Activated CD4-positive, alpha-beta T cell treated with anti-CD3 and anti-CD28 coated beads for 1 hour (primary cell): ENCODE results near the gene CDK14.

Experiments used
- DNase-seq: peaks from one replicate; pipeline ENCODE4 v3.0.0-alpha.2; 2020

CDK14 gene

DNA sequence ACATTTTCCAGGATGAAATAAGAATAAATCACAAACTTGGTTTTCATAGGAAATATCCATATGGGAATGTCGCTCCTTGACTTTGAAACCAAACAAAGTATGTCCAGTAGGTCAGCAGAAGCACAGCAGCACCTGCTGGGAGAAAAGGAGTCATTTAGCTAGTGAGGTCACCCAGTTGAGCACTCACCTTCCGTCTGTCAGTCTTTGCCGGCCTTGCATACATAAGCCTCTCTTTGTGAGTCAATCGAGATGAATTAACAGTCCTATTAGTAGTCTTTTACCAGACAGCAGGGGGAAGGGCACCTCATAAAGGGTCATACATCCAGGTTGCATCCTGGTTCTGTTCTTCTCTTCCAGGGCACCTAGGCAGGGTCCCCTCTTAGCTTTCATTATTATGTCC, 435.6 kb downstream of the CDK14 start:
- DNase-seq, result no peak

DNA sequence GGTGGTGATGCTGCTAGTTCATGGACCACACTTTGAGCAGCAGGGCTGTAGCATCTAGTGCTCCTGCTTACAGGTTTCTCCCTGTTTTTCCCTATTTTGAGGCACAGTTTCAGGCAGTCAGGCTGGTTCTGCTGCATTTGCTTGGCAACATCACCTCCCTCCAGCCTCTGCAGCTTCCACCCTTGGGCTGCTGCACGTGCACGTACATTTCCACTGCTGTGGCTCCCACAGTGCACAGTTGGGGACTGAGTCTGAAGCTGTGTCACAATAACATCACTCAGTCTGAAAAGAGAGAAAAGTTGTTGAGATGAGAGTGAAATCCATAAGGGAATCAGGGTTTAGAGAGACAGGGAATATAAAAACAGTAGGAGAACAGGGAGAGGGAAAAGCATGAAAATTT, 437.5 kb downstream of the CDK14 start:
- DNase-seq, result no peak

DNA sequence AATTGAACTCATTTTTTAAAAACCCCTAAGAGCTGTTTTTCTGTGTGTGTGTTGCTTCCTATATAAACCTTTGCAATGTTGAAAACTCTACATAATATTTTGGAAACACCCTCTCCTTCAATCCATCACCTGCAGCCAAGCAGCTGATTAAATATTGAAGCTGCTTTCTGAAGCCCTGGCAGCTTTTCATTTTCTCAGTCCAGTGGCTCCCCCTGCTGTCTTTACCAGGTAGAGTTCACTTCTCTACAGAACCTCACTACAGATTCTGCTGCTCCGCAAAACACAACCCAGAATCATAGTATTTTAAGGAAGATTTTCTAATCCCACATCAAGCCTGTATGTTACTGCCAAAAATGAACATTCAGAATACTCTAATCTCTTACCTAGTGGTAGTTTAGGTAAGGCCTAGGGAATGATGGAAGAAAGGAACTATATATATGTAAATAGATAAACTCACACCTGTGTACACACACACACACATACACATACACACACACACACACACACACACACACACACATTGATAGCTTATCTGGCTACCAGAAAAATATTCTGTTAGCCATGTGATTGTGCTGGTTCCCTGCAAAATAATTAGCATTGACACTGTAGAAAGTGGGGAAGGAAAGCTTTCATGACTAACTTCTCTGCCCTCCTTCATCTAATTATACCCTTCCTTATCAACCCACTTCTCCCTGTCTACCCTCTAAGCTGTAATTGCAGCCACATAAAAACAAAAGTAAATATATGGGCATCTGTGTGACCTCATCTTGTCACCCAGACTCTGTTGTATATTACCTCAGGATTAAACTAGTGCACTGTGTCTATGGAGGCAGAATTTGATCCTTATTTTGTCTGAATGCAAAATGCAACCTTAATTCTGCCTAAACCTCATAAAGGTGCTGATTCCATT, 438.6 kb downstream of the CDK14 start:
- no peak for DNase-seq

DNA sequence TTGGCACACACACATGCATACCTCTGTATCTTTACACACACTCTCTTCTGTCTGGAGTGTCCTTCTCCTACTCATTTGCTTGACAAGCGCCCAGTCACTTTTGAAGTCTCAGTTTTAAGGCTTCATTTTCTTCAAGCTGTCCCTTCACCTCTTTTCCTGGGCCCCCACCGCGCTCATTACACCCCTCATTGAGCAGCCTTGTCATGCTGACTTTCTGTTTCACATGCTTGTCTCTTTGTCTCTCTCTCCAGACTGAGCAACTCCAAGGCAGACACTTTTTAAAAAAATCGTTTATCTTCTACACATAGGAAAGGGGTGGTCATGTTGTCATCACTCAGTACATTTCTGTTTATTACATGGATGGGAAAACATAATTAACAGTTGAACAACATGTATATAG, 442.9 kb downstream of the CDK14 start:
- no peak for DNase-seq

DNA sequence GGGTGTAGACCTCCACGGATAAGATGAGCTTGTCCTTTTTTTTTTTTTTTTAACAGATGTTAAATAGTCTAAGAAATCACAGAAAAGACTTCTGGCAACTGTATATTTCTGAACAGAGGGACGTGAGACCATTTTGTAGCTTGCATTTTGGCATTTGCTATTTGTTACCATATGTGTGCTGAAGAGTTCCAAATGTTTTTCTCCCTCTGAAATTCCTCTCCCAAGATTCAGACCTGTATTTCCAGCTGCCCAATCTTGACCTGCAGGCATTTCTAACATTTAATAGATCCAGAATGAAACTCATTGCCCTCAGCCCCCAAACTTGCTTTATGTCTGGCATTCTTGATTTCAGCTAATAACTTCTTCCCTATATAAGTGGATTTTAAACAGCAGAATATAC, 445.0 kb downstream of the CDK14 start:
- no peak for DNase-seq

DNA sequence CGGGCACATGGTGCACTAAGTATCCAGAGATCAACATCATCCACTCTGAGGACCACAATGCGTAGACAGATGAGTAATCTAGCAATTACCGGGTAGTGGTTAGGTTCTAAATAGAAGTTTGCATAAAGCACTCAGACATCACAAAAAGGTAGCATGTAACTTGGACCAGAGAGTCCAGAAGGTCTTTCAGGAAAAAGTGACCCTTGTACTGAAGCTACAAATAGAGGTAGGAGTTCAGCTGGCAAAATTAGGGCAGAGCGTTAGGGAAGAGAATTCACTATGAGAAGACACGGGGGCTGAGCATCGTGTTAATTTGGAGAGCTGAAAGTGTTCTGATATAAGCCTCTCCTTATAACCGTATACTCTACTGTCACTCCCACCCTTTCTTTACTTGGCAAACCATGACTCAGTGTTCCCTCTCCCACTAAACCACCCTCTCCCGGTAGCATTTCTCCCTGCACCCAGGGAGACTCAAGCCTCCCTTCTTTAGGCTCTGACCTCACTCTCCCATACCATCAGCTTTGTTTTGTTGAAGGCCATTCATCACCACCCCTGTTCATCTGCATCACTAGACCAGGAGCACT, 445.9 kb downstream of the CDK14 start:
- no peak for DNase-seq

DNA sequence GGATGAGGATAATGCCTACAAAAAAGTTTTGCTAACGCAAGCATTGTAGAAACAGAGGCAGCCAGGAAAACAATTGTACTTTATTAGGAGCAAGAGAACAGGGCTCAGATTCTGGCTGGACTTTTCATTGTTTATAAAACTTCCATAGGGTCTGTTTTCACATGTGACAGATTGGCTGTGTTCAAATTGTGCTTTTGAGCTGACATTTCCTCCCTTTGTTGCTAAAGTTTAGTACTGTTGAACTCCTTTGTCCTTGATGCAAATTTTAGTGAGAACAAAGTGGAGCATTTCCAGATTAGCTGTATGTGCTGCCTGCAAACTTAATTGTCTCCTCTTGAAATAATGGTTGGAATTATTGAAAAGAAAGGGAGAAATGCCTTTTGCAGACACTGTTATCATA, 447.1 kb downstream of the CDK14 start:
- DNase-seq, result no peak

DNA sequence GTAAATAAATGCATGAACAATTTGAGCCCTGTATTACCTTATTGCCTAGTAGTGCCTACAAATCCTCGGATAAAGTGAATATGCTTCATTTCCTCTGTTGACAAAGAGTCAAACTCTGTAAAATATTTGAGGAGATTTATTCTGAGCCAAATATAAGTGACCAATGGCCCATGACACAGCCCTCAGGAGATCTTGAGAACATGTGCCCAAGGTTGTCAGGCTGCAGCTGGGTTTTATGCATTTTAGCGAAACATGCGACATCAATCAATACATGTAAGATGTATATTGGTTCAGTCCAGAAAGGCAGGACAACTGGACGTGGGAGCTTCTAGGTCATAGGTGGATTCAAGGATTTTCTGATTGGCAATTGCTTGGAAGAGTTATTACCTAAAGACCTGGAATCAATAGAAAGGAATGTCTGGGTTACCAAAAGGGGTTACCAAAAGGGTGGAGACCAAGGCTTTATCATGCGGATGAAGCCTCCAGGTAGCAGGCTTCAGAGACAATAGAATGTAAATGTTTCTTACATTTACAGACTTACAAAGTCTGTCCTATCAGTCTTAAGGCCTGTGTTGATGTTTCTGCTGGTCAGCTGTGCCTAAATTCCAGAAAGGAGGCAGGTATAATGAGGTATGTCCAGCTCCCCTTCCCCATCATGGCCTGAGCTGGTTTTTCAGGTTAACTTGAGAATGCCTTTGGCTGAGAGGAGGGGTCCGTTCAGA, 448.0 kb downstream of the CDK14 start:
- no peak for DNase-seq

DNA sequence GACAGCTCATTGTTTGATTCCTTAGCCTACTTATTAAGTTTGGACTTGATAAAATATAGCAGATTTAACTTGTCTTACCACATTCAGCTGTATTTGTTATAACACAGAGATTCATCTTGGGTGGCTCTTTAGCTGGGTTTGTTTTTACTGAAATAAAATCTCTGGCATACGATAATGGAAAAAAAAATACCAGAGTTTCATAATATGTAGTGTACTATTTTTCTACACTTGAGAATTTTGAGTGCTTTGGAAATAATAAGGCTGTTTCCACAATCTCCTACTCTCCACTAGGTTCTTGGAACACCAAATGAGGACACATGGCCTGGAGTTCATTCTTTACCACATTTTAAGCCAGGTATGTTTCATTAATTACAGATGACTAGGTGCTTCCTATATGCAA, 449.5 kb downstream of the CDK14 start:
- DNase-seq, result no peak

DNA sequence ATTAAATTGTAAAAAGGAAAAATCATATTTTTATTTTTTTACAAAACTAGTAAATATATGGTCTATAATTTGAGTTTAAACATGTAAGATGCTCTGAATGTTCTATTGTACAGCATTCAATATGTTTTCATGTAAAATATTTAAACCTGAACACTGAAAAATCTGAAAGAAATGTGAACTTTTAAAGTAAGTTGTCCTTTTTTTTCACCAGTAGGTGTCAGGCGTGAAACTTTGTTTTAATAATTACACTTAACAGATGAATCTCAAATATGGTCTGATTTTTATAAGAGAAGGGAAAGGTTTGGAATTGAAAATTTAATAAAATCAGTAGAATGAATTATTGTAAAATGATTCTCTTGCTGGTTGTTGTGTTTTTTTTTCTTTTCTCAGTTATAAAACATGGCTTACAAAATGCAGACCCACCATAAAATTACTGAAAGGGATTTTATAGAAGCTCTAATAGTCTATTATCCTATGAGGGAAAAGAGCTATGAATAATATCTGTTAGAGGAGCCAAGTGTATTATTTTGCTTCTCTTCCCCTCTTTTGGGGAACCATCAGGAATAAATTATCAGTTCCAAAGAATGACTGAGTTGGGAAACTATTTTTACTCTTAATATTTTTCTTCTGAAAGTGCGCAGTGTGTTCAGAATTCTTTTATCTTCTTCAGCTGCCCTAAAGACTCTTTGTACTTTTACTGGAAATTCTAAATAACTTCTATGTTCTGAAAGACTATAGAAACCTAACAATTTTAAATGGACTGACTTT, 450.4 kb downstream of the CDK14 start:
- no peak for DNase-seq

DNA sequence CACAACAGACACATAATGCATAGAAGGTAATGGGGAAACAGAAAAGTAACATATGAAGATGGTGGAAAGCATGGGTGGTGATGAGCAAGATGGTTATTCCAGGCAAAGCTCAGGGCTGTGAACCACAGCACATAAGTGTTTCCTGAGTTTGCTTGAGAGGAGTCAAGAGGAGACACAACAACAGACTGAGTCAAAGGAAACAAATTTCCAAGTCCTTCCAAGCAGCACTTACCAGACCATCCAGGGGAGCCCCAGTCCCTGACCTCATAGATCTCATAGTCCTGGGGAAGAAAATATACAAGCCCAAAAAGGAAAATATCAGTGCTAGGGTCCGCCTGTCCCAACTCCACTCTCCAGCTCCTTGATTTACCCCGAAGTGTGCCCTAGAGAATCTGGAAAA, 451.5 kb downstream of the CDK14 start:
- DNase-seq, result no peak

DNA sequence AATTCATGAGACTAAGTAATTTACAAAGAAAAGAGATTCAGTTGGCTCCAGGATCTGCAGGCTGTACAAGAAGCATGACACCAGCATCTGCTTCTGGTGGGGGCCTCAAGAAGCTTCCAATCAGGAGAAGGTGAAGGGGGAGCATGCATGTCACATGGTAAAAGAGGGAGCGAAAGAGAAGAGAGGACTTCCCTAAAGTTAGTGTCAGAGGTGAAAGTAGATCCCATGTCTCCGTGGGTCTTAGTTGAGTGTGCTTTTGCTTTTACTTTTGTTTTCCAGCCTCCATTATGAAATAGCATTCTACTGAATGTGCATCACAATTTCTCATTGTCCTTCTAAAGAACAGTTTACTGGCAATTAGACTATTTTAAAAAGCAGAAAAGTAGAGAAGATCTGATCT, 454.6 kb downstream of the CDK14 start:
- no peak for DNase-seq

DNA sequence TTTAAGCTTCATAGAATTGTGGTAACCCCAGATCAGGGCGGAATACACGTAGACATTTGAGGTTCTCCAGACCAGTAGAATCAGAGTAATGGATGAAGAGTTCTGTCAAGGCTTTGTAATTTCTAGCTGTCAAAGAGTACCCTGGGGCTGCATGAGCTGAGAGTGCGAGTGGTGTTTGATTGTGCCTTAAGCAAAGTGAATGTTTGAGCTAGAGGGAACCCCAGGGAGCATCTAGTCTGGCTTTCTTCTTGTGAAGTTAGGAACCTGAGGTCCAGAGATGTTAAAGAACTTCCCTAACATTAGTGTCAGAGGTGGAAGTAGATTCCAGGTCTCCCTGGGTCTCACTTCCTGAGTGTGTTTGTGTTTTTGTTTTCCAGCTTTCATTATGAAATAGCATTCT, 455.8 kb downstream of the CDK14 start:
- DNase-seq, result no peak

DNA sequence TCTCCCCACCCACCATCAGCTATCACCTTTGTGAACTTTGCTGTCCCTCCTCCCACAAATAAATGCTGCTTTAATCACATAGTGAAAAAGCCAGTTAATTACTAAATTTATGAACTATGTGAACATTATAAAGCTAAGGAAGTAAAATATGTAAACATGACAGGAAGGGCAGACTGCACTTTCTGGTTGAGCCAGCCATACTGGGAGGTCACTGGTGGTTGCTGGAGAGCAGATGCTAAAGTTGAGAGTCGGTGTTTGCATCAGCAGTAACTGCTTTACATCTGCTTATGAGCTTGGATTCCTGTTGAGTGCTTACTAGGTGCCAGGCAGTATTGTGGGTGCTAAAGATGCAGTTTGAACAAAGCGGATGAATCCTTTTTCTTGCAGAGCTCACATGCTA, 458.3 kb downstream of the CDK14 start:
- DNase-seq, result no peak

DNA sequence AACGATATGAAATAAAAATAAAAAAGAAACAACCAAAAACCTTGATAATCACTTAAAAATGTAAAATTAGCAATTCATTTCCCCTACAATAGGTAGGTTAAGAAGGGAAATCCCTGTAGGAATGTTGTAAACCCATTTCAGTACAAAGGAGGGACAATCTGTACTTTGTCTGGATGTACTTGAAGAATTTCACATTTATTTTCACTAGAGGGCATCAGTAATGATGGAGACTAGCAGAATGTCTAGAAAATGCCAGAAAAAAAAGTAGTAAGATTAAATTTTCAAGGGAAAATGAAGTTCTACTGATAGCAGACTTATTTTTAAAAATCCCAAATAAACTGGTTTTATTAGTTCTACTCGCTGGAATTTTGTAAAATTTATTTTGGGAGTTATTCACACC, 459.1 kb downstream of the CDK14 start:
- no peak for DNase-seq

DNA sequence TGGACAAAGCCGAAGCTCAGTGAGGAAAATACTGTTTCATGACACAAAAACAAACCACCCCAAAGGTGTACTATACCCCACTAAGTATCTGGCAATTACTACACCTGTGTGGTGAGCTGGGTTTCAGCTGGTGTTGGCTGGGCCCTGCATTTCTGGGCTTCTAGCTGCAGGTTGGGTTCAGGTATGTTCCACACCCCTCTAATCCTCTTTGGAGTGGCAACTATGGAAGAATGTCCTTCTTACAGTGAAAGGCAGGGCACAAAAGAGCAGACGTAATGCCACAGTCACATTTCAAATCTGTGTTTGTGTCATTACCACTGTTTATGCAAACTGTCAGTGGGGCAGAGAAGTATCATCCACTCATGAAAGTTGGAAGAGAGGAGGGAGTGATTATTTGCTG, 466.6 kb downstream of the CDK14 start:
- no peak for DNase-seq

DNA sequence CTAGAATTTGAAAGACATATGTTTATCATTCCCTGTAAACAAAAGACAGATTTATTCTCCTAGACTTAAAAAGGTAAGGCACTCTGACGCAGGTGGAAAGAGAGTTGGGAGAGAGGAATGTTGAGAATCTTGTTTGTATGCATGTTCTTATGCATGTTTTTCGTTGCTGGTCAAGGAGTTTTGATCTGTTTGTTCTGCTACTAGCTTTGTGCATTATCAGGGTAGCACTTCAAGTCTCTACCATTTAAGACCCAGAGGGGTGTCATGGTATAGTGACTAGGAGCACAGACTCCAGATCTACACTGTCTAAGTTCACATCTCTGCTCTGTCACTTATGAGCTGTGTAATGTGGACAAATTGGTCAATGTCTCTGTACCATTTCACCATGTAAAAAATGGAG, 467.9 kb downstream of the CDK14 start:
- no peak for DNase-seq

DNA sequence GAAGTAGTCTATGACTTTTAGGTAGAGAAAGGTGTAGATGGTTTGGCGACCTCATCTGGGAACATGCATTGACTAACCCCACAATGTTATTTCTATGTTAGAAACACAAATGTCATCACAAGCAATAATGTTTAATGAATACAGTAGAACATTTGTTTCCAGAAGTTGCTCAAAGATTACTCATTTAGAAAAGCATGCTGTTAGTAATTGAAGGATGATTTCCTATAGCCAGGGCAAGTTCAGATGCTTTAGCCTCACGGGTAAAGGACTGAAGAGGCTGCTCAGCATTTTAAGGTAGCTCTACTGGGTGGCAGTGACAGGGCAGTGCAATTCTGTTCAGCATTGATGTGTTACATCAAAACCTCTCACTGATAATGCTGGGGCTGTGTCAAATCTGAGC, 468.8 kb downstream of the CDK14 start:
- DNase-seq, result no peak

DNA sequence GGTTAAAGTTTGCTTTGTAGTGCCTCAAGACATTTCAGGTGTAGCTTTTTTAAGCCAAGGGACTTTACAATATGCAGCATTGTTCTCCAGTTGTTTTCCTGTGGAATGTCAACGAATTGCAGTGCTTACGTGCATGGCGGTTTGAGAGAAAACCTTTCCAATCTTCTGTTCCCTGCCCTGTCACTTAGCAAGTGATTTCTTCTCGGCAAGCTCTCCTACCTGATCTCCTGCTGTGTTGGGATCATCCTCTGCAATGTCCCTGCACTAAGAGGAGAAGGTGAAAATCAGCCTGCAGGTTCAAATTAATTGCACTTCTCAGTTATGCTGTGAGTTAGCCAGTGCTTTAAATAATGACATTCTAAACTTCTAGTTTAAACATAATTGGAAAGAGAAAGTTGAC, 470.5 kb downstream of the CDK14 start:
- no peak for DNase-seq

DNA sequence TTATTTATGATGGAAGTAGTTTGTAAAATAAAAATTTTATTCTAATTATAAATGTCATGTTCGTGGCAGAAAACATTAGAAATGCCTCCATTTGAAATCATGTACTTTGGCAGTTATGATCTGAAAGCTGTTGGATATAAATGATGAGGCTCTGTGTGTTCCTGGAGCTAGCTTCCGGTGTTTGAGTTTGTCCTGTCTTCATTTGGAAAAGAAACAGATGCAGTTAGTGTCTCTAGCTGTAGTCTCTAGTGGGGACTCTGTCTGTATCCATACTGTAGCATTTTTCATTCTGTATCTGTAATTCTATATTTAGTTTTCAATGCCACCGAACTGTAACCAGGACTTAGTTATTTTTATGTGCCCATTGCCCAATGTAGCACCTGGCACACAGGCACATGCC, 471.1 kb downstream of the CDK14 start:
- DNase-seq, result no peak

DNA sequence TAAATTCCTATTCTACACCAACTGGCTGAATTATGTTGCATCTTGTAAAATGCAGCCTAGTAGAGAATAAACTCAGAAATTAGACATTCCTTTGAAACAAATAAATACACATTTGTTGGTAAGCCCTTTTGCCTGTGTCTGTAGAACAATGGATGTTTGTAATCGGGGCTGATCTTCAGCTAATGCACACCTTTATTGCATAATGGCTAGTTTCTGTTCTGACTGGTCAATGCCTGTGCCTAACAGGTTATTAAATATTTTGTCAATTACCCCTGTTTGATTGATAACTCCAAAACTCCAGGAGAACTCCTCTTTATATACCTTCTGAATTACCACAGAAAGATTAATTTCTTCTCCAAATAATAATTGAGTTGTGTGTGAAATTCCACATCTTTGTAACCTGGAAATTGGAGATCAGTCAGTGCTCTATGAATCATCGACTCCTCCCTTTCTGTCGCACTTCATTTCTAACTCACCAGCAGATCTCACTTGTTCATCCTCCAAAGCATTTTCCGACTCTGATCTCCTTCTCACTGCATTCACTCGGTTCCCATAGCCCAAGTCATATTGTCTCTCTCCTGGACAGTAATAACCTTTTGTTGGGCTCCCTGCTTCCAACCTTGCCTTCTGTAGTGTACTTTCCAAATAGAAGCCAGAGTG, 472.1 kb downstream of the CDK14 start:
- DNase-seq, result no peak

DNA sequence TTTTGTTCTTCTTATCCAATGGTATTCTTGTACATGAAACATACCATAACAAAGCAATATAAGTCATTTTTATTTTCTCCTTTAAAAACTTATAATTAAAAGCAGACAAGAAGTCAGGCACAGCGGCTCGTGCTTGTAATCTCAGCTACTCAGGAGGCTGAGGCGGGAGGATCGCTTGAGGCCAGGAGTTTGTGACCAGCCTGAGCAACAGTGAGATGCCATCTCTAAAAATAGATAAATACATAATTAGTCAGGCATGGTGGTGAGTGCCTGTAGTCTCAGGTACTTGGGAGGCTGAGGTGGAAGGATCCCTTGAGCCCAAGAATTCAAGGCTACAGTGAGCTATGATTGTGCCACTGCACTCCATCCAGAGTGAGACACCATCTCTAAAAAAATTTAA, 473.0 kb downstream of the CDK14 start:
- DNase-seq, result no peak

DNA sequence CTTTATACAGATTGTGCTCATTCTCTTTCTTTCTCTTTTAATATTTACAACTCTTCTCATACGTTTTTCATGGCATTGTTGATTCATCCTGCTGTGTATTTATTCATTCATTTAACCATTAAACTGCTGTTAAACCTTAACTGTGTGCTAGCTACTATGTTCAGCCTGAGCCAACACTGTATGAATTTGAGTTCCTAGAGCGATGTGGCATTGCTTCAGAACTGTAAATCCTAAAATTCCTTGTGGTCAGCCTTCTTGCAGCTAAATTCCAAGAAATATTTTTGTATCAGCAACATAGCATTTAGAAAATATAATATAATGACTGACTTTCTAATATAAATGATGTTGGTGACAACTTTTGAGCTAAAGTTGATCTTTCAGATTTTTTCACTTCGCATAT, 483.4 kb downstream of the CDK14 start:
- no peak for DNase-seq
